GM12878 (cell line): ENCODE results near the gene SEC22C. TPM values are rescaled to one million over a fixed set of nuclear protein-coding genes. Genes with fewer than 3 reads are reported as not detected.
A peak's percentile ranks its signal among the peaks of the same experiment; 100 is the strongest.

Source experiments
- ATAC-seq: fragments of 200-7000 bp; cut with Tn5 transposase; 3 replicates; pipeline ENCODE4 v1.9.1; 2020; ENCODE audit warnings: mild to moderate bottlenecking, moderate library complexity
- BruUV-seq: library from RNA; stranded (reverse); fragments of 400-500 nt; replicated peaks from 2 replicates; lab custom pipeline; 2021; lab: Mats Ljungman, UMichigan
- CTCF ChIA-PET: fragments of 300-600 bp; sonication (Branson Sonifier 250); formaldehyde crosslinking; extraction: SDS; loops from one replicate; lab custom pipeline; 2021; ENCODE audit warnings: inconsistent platforms; lab: Yijun Ruan, JAX
- POLR2A ChIA-PET: fragments of 350-600 bp; formaldehyde crosslinking; extraction: SDS; loops from one replicate; lab custom pipeline; 2021; ENCODE audit warnings: inconsistent platforms; lab: Charles Lee
- RAD21 ChIA-PET: fragments of 300-600 bp; sonication (Branson Sonifier 250); formaldehyde crosslinking; loops from one replicate; lab custom pipeline; 2023; ENCODE audit warnings: antibody characterized with exemption; ENCODE audit not compliant: unreplicated experiment; lab: Charles Lee
- SMC1A ChIA-PET: fragments of 300-600 bp; sonication (Branson Sonifier 250); formaldehyde crosslinking; loops from one replicate; lab custom pipeline; 2023; ENCODE audit not compliant: unreplicated experiment, uncharacterized antibody; lab: Charles Lee
- DNase-seq: peaks from one replicate; pipeline ENCODE4 v3.0.0-alpha.2; 2011; ENCODE audit warnings: low read depth, low spot score
- FAIRE-seq: peaks from 3 replicates; lab custom pipeline; 2011; peaks lifted over from hg19 to GRCh38; lab: Jason Lieb, UNC
- H2AFZ ChIP-seq: 2 replicates; pipeline ENCODE4 v1.6.0; 2011; ENCODE audit warnings: low read depth, low read length, control low read depth; ENCODE audit not compliant: control insufficient read depth
- H3K27ac ChIP-seq: 2 replicates; pipeline ENCODE4 v1.5.1; 2011; ENCODE audit warnings: control low read depth; ENCODE audit not compliant: control insufficient read depth, insufficient read depth
- H3K27me3 ChIP-seq, 2 experiments: replicated peaks in 1 of 2; 2 replicates each; pipeline versions ENCODE4 v1.6.0 to v1.6.1; 2011; ENCODE audit warnings: low read length in 1 of 2; ENCODE audit not compliant: control insufficient read depth in 2 of 2, insufficient read depth in 2 of 2
- H3K36me3 ChIP-seq, 2 experiments: 2 replicates each; pipeline ENCODE4 v1.5.1; 2011; ENCODE audit warnings: low read length in 1 of 2; ENCODE audit not compliant: control insufficient read depth in 2 of 2, insufficient read depth in 2 of 2
- H3K4me1 ChIP-seq: 2 replicates; pipeline ENCODE4 v1.6.1; 2011; ENCODE audit warnings: mild to moderate bottlenecking, low read length, moderate library complexity, mixed read lengths; ENCODE audit not compliant: control insufficient read depth, insufficient read depth
- H3K4me2 ChIP-seq: 2 replicates; pipeline ENCODE4 v1.6.0; 2011; ENCODE audit warnings: control low read depth; ENCODE audit not compliant: control insufficient read depth, insufficient read depth
- H3K4me3 ChIP-seq: fragments of 200-600 bp; sonication (generic); 2 replicates; pipeline ENCODE4 v1.5.1; 2016
- H3K79me2 ChIP-seq: 2 replicates; pipeline ENCODE4 v1.6.0; 2011; ENCODE audit warnings: low read length; ENCODE audit not compliant: control insufficient read depth, insufficient read depth
- H3K9ac ChIP-seq: 2 replicates; pipeline ENCODE4 v1.8.0; 2011; ENCODE audit warnings: low read length, control low read depth, mixed read lengths; ENCODE audit not compliant: control insufficient read depth, insufficient read depth
- H3K9me3 ChIP-seq: replicated peaks from 3 replicates; pipeline ENCODE4 v1.5.1; 2011; ENCODE audit warnings: mild to moderate bottlenecking, low read length; ENCODE audit not compliant: control insufficient read depth, insufficient read depth
- H4K20me1 ChIP-seq: 2 replicates; pipeline ENCODE4 v1.6.0; 2011; ENCODE audit not compliant: control insufficient read depth, insufficient read depth
- BRCA1 ChIP-seq: IDR thresholded peaks from 2 replicates; pipeline ENCODE4 v1.6.1; 2011; ENCODE audit warnings: low read depth, low read length, improper control_type of control experiment
- CEBPZ ChIP-seq: fragments of 150-350 bp; IDR thresholded peaks from 2 replicates; pipeline ENCODE4 v1.6.1; 2016; ENCODE audit warnings: low read depth, low read length
- KAT2A ChIP-seq: conservative IDR thresholded peaks from 2 replicates; pipeline ENCODE4 v1.6.1; 2011; ENCODE audit warnings: low read depth, low read length; ENCODE audit not compliant: control insufficient read depth
- KLF5 ChIP-seq: fragments of 450-650 bp; IDR thresholded peaks from 2 replicates; pipeline ENCODE4 v1.6.1; 2014; ENCODE audit warnings: mild to moderate bottlenecking; ENCODE audit not compliant: partially characterized antibody
- MYC ChIP-seq: IDR thresholded peaks from 2 replicates; pipeline ENCODE4 v1.6.1; 2011; ENCODE audit warnings: mild to moderate bottlenecking, low read length, moderate library complexity, inconsistent platforms; ENCODE audit not compliant: insufficient read depth, insufficient replicate concordance, insufficient read length, severe bottlenecking
- NFYA ChIP-seq: IDR thresholded peaks from 2 replicates; pipeline ENCODE4 v1.6.1; 2011; ENCODE audit warnings: low read depth, mild to moderate bottlenecking, low read length, improper control_type of control experiment, borderline replicate concordance
- NR2C2 ChIP-seq: IDR thresholded peaks from 2 replicates; pipeline ENCODE4 v1.6.1; 2011; ENCODE audit warnings: borderline replicate concordance, low read depth; ENCODE audit not compliant: control insufficient read depth, insufficient read length
- RCOR1 ChIP-seq: conservative IDR thresholded peaks from 2 replicates; pipeline ENCODE4 v1.6.1; 2012; ENCODE audit warnings: low read depth, low read length, improper control_type of control experiment
- RFX5 ChIP-seq: IDR thresholded peaks from 2 replicates; pipeline ENCODE4 v1.6.1; 2011; ENCODE audit warnings: low read depth, low read length, improper control_type of control experiment
- SIX5 ChIP-seq: IDR thresholded peaks from 2 replicates; pipeline ENCODE4 v1.6.1; 2011; ENCODE audit warnings: mild to moderate bottlenecking, low read depth, low read length, moderate library complexity; ENCODE audit not compliant: severe bottlenecking
- SMAD1 ChIP-seq: fragments of 450-650 bp; IDR thresholded peaks from 2 replicates; pipeline ENCODE4 v1.6.1; 2018; ENCODE audit warnings: mild to moderate bottlenecking, low read depth; ENCODE audit not compliant: partially characterized antibody
- ZSCAN29 ChIP-seq: fragments of 450-650 bp; IDR thresholded peaks from 2 replicates; pipeline ENCODE4 v1.6.1; 2017; ENCODE audit warnings: mild to moderate bottlenecking, moderate library complexity
- ZZZ3 ChIP-seq: IDR thresholded peaks from 2 replicates; pipeline ENCODE4 v1.6.1; 2011; ENCODE audit warnings: low read depth; ENCODE audit not compliant: control insufficient read depth, insufficient read length
- WGBS: methylation state at CpG from one replicate; pipeline ENCODE4 v1.1.6; 2016; ENCODE audit warnings: low lambda C conversion rate; ENCODE audit not compliant: insufficient replicate concordance, insufficient coverage; ENCODE audit errors: missing lambda C conversion rate; 5-methylcytosine and 5-hydroxymethylcytosine counted together
- in situ Hi-C: fragments of 300-500 bp; cut with MboI; formaldehyde crosslinking; loops from 9 replicates; pipeline ENCODE4 v1.14.3; 2018; ENCODE audit warnings: mixed read lengths
- intact Hi-C: fragments of 100-400 bp; cut with micrococcal nuclease; formaldehyde crosslinking; loops from one replicate; pipeline ENCODE4 v1.14.2; 2022; ENCODE audit not compliant: unreplicated experiment
- polyA plus RNA-seq, 11 experiments: library from polyadenylated mRNA; depleted of rRNA in 4 of 11; unstranded in 6 of 11; stranded (reverse) in 5 of 11; fragments of >200 nt; fragmentation: Nextera tagmentation in 4 of 11; fragmentation: Illumina TruSeq in 1 of 11; extraction: Ambion mirVana in 4 of 11; extraction: Trizol in 1 of 11; gene quantifications; 1 replicate in 1 of 11; 2 replicates in 10 of 11; pipeline versions ENCODE4 v1.2.1 to v1.2.3, GENCODE V29; 2011 to 2016; ENCODE audit warnings: inconsistent platforms in 2 of 11, missing spikeins in 2 of 11, low read depth in 1 of 11
- total RNA-seq, 4 experiments: library from RNA; depleted of rRNA in 3 of 4; stranded (reverse); fragments of >200 nt in 3 of 4; fragmentation: Illumina TruSeq in 1 of 4; extraction: Trizol in 1 of 4; gene quantifications; 2 replicates each; pipeline versions ENCODE4 v1.2.1 to v1.2.3, GENCODE V29; 2013 to 2021
- TF ChIP-seq, protein P1 (sequence below): fragments of 450-650 bp; formaldehyde crosslinking; IDR thresholded peaks from 2 replicates; pipeline ENCODE4 v1.4.0; 2022; ENCODE audit warnings: mild to moderate bottlenecking, moderate library complexity

The SEC22C gene
- total and polyA plus RNA-seq, 10 of the 15 experiments (the other 5 are each of a cell fraction or from before 2014, with no cell fraction given): 15.6 to 47.0 (median 39.1) TPM

- no peak overlapping the region for H3K4me2 ChIP-seq
- H3K79me2 ChIP-seq: no peaks in the 10 kb centered on the region
- POLR2A ChIA-PET: no interaction called here
- in situ Hi-C loops (no loop called here), intact Hi-C loops (loop anchor here (10.0 kb wide), 2 partner anchors 197 to 653 kb away; no protein-coding TSS in a partner anchor)
- H3K27me3 ChIP-seq: no peaks in the 10 kb centered on the region
- DNase-seq (no peak), FAIRE-seq (peak; percentile 47), ATAC-seq (peak; percentile 91)
- CTCF ChIA-PET: interaction anchor here (0.6 to 4.8 kb wide), 28 partner anchors 8 to 698 kb away, joined by 3 to 32 read pairs (median 3); partner anchors contain the start of gene SEC22C
- H3K36me3 ChIP-seq: peaks cover 0 to 8% of the 10 kb centered on the region in 2 experiments; a peak in 2 of 4 replicates
- H4K20me1 ChIP-seq: no peaks in the 10 kb centered on the region; the same call in 1 of the 2 replicates
- no peak overlapping the region for H2AFZ ChIP-seq
- no peaks in the 10 kb centered on the region for H3K4me1 ChIP-seq
- H3K27ac ChIP-seq: no peak overlapping the region
- RAD21 ChIA-PET: interaction anchor here (1.1 kb wide), 1 partner anchor 301 kb away, joined by 3 read pairs; no protein-coding TSS in a partner anchor
- SMC1A ChIA-PET: interaction anchor here (0.8 to 2.8 kb wide), 6 partner anchors 12 to 422 kb away, joined by 3 to 19 read pairs (median 3); no protein-coding TSS in a partner anchor
- H3K9ac ChIP-seq: no peak overlapping the region
- H3K4me3 ChIP-seq: no peak overlapping the region
- WGBS: 43% methylated on average over 7 of the region's 7 CpGs
- BruUV-seq: no TSS peak
- H3K9me3 ChIP-seq: no peaks in the 10 kb centered on the region
- no peak for TF ChIP-seq RFX5
- TF ChIP-seq NFYA: no peak
- TF ChIP-seq RCOR1: no peak
- TF ChIP-seq ZSCAN29: no peak
- no peak for TF ChIP-seq KAT2A
- TF ChIP-seq KLF5: no peak
- no peak for TF ChIP-seq ZZZ3
- TF ChIP-seq BRCA1: no peak
- no peak for TF ChIP-seq SMAD1
- no peak for TF ChIP-seq MYC
- TF ChIP-seq CEBPZ: no peak
- no peak for TF ChIP-seq NR2C2
- TF ChIP-seq, protein P1, sequence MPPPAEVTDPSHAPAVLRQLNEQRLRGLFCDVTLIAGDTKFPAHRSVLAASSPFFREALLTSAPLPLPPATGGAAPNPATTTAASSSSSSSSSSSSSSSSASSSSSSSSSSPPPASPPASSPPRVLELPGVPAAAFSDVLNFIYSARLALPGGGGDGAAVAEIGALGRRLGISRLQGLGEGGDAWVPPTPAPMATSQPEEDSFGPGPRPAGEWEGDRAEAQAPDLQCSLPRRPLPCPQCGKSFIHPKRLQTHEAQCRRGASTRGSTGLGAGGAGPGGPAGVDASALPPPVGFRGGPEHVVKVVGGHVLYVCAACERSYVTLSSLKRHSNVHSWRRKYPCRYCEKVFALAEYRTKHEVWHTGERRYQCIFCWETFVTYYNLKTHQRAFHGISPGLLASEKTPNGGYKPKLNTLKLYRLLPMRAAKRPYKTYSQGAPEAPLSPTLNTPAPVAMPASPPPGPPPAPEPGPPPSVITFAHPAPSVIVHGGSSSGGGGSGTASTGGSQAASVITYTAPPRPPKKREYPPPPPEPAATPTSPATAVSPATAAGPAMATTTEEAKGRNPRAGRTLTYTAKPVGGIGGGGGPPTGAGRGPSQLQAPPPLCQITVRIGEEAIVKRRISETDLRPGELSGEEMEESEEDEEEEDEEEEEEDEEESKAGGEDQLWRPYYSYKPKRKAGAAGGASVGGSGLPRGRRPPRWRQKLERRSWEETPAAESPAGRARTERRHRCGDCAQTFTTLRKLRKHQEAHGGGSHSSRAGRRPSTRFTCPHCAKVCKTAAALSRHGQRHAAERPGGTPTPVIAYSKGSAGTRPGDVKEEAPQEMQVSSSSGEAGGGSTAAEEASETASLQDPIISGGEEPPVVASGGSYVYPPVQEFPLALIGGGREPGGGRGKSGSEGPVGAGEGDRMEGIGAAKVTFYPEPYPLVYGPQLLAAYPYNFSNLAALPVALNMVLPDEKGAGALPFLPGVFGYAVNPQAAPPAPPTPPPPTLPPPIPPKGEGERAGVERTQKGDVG (CRISPR knock-in tag): no peak
- no peak for TF ChIP-seq SIX5
These were observed 34.3 kb downstream of the SEC22C start for GRCh38 chr3:42547401-42547945.
